ENCODE results near the gene ATG2B.

ATG2B gene

GRCh38 chr14:96299441-96299840 lies 63.7 kb downstream of the ATG2B start:
- H3K4me1 ChIP-seq (ENCODE audit: control insufficient read depth in 1 of 2, insufficient read depth in 1 of 2, low read depth in 1 of 2, low read length in 1 of 2) = no peaks in the 10 kb centered on the region
- no peaks in the 10 kb centered on the region for H3K9me3 ChIP-seq
- peaks cover 62% of the 10 kb centered on the region for H3K36me3 ChIP-seq
- no peaks in the 10 kb centered on the region for H3K27me3 ChIP-seq
- TF ChIP-seq, protein P1, sequence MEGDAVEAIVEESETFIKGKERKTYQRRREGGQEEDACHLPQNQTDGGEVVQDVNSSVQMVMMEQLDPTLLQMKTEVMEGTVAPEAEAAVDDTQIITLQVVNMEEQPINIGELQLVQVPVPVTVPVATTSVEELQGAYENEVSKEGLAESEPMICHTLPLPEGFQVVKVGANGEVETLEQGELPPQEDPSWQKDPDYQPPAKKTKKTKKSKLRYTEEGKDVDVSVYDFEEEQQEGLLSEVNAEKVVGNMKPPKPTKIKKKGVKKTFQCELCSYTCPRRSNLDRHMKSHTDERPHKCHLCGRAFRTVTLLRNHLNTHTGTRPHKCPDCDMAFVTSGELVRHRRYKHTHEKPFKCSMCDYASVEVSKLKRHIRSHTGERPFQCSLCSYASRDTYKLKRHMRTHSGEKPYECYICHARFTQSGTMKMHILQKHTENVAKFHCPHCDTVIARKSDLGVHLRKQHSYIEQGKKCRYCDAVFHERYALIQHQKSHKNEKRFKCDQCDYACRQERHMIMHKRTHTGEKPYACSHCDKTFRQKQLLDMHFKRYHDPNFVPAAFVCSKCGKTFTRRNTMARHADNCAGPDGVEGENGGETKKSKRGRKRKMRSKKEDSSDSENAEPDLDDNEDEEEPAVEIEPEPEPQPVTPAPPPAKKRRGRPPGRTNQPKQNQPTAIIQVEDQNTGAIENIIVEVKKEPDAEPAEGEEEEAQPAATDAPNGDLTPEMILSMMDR (IDR thresholded peaks at IDR 0.05) = no peak
- H3K4me3 ChIP-seq (ENCODE audit: low read depth in 1 of 2, low read length in 1 of 2) = no peak overlapping the region
- H3K27ac ChIP-seq = no peak overlapping the region

- Histone ChIP-seq H3K27ac (no peak overlapping the region), H3K9me3 (no peaks in the 10 kb centered on the region), H3K4me1 (ENCODE audit: control insufficient read depth in 1 of 2, insufficient read depth in 1 of 2, low read depth in 1 of 2, low read length in 1 of 2) (no peaks in the 10 kb centered on the region), H3K4me3 (ENCODE audit: low read depth in 1 of 2, low read length in 1 of 2) (no peak overlapping the region), H3K36me3 (peaks cover 64% of the 10 kb centered on the region), H3K27me3 (no peaks in the 10 kb centered on the region)
- TF ChIP-seq, protein P1 (IDR thresholded peaks at IDR 0.05) = no peak
Observed at GRCh38 chr14:96297997-96298515, 65.1 kb downstream of the ATG2B start.

DNA sequence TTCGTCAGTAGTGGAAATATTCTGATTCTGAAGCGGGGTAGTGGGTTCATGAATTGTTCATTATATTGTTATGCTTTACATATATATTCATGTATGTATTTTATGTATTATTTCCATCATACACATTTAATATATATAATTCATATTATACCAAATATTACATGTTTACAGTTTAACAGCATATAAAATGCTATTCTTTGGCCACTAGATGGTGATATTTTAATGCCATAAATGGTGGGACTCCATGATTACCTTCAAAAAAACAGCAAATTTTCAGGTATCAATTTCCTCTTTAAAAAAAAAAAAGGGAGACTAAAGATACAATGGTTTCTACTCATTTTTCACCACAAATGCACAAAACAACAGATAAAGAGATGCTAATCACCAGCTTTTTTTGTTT lies 66.1 kb downstream of the ATG2B start:
- peaks cover 58% of the 10 kb centered on the region for H3K36me3 ChIP-seq
- no peak overlapping the region for H3K27ac ChIP-seq
- H3K4me1 ChIP-seq (ENCODE audit: control insufficient read depth in 1 of 2, insufficient read depth in 1 of 2, low read depth in 1 of 2, low read length in 1 of 2) = no peaks in the 10 kb centered on the region
- H3K4me3 ChIP-seq (ENCODE audit: low read depth in 1 of 2, low read length in 1 of 2) = no peak overlapping the region
- H3K9me3 ChIP-seq = no peaks in the 10 kb centered on the region
- TF ChIP-seq, protein P1 (IDR thresholded peaks at IDR 0.05) = no peak
- H3K27me3 ChIP-seq = no peaks in the 10 kb centered on the region

- Histone ChIP-seq H3K27ac (no peak overlapping the region), H3K27me3 (no peaks in the 10 kb centered on the region), H3K4me1 (ENCODE audit: control insufficient read depth in 1 of 2, insufficient read depth in 1 of 2, low read depth in 1 of 2, low read length in 1 of 2) (no peaks in the 10 kb centered on the region), H3K9me3 (no peaks in the 10 kb centered on the region), H3K36me3 (peaks cover 57% of the 10 kb centered on the region), H3K4me3 (ENCODE audit: low read depth in 1 of 2, low read length in 1 of 2) (no peak overlapping the region)
- TF ChIP-seq, protein P1 (IDR thresholded peaks at IDR 0.05) = no peak
Observed at GRCh38 chr14:96294246-96294645, 68.9 kb downstream of the ATG2B start.

GRCh38 chr14:96287856-96288255 lies 75.3 kb downstream of the ATG2B start:
- Histone ChIP-seq H3K27me3 (no peaks in the 10 kb centered on the region), H3K9me3 (no peaks in the 10 kb centered on the region), H3K36me3 (peaks cover 77% of the 10 kb centered on the region), H3K4me1 (ENCODE audit: control insufficient read depth in 1 of 2, insufficient read depth in 1 of 2, low read depth in 1 of 2, low read length in 1 of 2) (no peaks in the 10 kb centered on the region), H3K27ac (no peak overlapping the region), H3K4me3 (ENCODE audit: low read depth in 1 of 2, low read length in 1 of 2) (no peak overlapping the region)
- TF ChIP-seq, protein P1 (IDR thresholded peaks at IDR 0.05) = no peak

- TF ChIP-seq, protein P1 (IDR thresholded peaks at IDR 0.05) = no peak
- Histone ChIP-seq H3K4me3 (ENCODE audit: low read depth in 1 of 2, low read length in 1 of 2) (no peak overlapping the region), H3K9me3 (no peaks in the 10 kb centered on the region), H3K27ac (no peak overlapping the region), H3K27me3 (no peaks in the 10 kb centered on the region), H3K36me3 (peaks cover 76% of the 10 kb centered on the region), H3K4me1 (ENCODE audit: control insufficient read depth in 1 of 2, insufficient read depth in 1 of 2, low read depth in 1 of 2, low read length in 1 of 2) (no peaks in the 10 kb centered on the region)
Observed at GRCh38 chr14:96286251-96286650, 76.9 kb downstream of the ATG2B start.
